ENCODE measurements around the gene SIM2. TPM values are rescaled to one million over a fixed set of nuclear protein-coding genes. Genes with fewer than 3 reads are reported as not detected.

The SIM2 gene
- total RNA-seq, 1 donor from 2014 or later = 9.2 TPM

DNA sequence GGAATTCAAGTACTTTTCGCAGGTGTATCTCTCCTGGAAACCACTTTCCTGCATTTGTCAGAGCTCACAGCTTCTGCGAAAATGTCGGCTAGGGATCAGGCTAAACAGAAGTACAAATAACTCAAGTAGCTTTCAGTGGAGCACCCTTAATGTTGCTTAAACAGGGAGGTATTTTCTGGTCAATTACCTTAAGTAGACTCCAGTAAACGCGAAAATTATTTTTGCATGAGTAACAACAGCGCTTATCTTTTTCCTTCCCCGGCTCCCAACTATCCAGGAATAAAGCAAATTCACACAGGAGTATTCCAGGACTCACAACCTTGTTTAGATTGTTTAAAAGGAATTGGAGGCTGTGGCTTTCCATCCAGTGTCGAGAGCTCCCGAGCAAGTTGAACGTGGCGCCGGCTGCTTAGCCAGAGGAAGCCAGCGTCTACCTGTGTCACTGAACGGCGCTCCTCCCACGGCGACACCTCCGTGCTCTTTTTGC, 7.3 kb upstream of the SIM2 start:
- Histone ChIP-seq H3K4me2 (ENCODE audit: low read length) (no peak overlapping the region), H3K4me1 (ENCODE audit: insufficient read depth, low read length) (peaks cover 5% of the 10 kb centered on the region), H3K9ac (ENCODE audit: low read length) (no peak overlapping the region), H3K27ac (ENCODE audit: low read depth, low read length) (no peak overlapping the region), H3K27me3 (ENCODE audit: insufficient read depth, low read length) (peaks cover 92% of the 10 kb centered on the region), H4K20me1 (ENCODE audit: insufficient read depth, low read length) (peaks cover 24% of the 10 kb centered on the region), H3K36me3 (ENCODE audit: insufficient read depth, low read length) (no peaks in the 10 kb centered on the region), H3K79me2 (ENCODE audit: insufficient read depth, low read length) (no peaks in the 10 kb centered on the region), H2AFZ (ENCODE audit: low read depth, low read length) (no peak overlapping the region), H3K4me3 (ENCODE audit: insufficient read depth, low read depth, low read length) (no peak overlapping the region), H3K9me3 (ENCODE audit: insufficient read depth, low read depth, low read length) (peaks cover 3% of the 10 kb centered on the region)
- peaks cover 14% of the 10 kb centered on the region for H3K9me3 Mint-ChIP-seq (ENCODE audit: unreplicated experiment)
- DNase-seq (ENCODE audit: low read depth) (peak; percentile 14), FAIRE-seq (no peak)
- no peak for TF ChIP-seq CTCF (IDR thresholded peaks at IDR 0.05; ENCODE audit: insufficient read depth, low read depth, low read length)
- peak; percentile 47 for TF ChIP-seq EZH2 (IDR thresholded peaks at IDR 0.05; ENCODE audit: insufficient read depth, low read length)
- H3K4me3 Mint-ChIP-seq (ENCODE audit: unreplicated experiment) = peak overlapping the region; percentile 74
- peaks cover 27% of the 10 kb centered on the region for H3K4me1 Mint-ChIP-seq (ENCODE audit: low read depth, unreplicated experiment)
- H3K36me3 Mint-ChIP-seq (ENCODE audit: low read depth, unreplicated experiment) = peaks cover 2% of the 10 kb centered on the region
- peak overlapping the region; percentile 85 for H3K27ac Mint-ChIP-seq (ENCODE audit: unreplicated experiment)
- peaks cover 66% of the 10 kb centered on the region for H3K27me3 Mint-ChIP-seq (ENCODE audit: low read depth, unreplicated experiment)

GRCh38 chr21:36692114-36692834, 6.6 kb upstream of the SIM2 start:
- peak overlapping the region; percentile 74 for H3K4me3 Mint-ChIP-seq (ENCODE audit: unreplicated experiment)
- peak overlapping the region; percentile 11 for H3K4me2 ChIP-seq (ENCODE audit: low read length)
- no peak overlapping the region for H2AFZ ChIP-seq (ENCODE audit: low read depth, low read length)
- DNase-seq (ENCODE audit: low read depth) = no peak
- no peaks in the 10 kb centered on the region for H3K36me3 ChIP-seq (ENCODE audit: insufficient read depth, low read length)
- peak overlapping the region; percentile 85 for H3K27ac Mint-ChIP-seq (ENCODE audit: unreplicated experiment)
- H3K4me3 ChIP-seq (ENCODE audit: insufficient read depth, low read depth, low read length) = no peak overlapping the region
- peaks cover 5% of the 10 kb centered on the region for H3K36me3 Mint-ChIP-seq (ENCODE audit: low read depth, unreplicated experiment)
- peaks cover 70% of the 10 kb centered on the region for H3K27me3 Mint-ChIP-seq (ENCODE audit: low read depth, unreplicated experiment)
- peaks cover 17% of the 10 kb centered on the region for H3K9me3 Mint-ChIP-seq (ENCODE audit: unreplicated experiment)
- no peak overlapping the region for H3K9ac ChIP-seq (ENCODE audit: low read length)
- H3K79me2 ChIP-seq (ENCODE audit: insufficient read depth, low read length) = no peaks in the 10 kb centered on the region
- H3K27ac ChIP-seq (ENCODE audit: low read depth, low read length) = no peak overlapping the region
- peaks cover 27% of the 10 kb centered on the region for H3K4me1 Mint-ChIP-seq (ENCODE audit: low read depth, unreplicated experiment)
- no peak for FAIRE-seq
- H4K20me1 ChIP-seq (ENCODE audit: insufficient read depth, low read length) = peaks cover 26% of the 10 kb centered on the region
- H3K27me3 ChIP-seq (ENCODE audit: insufficient read depth, low read length) = peaks cover 97% of the 10 kb centered on the region
- peaks cover 5% of the 10 kb centered on the region for H3K9me3 ChIP-seq (ENCODE audit: insufficient read depth, low read depth, low read length)
- TF ChIP-seq CTCF (IDR thresholded peaks at IDR 0.05; ENCODE audit: insufficient read depth, low read depth, low read length) (no peak), EZH2 (IDR thresholded peaks at IDR 0.05; ENCODE audit: insufficient read depth, low read length) (peak; percentile 15)
- H3K4me1 ChIP-seq (ENCODE audit: insufficient read depth, low read length) = peaks cover 5% of the 10 kb centered on the region

Data from astrocyte (in vitro differentiated cells and primary cell).